AG09319 (cell line): Measurements from ENCODE around the gene CD200.
"Not testable (repeated sequence)": the region's sequence is repeated elsewhere in the genome, so short reads cannot be mapped to it uniquely, and the experiment has no call there.

Experiments
- DNase-seq: peaks from one replicate; pipeline ENCODE4 v3.0.0-alpha.2; 2010; ENCODE audit warnings: low read depth; ENCODE audit errors: extremely low read depth
- TF ChIP-seq, protein P1 (sequence below): IDR thresholded peaks from 2 replicates; pipeline ENCODE4 v1.5.1; 2011; ENCODE audit warnings: low read depth, mild to moderate bottlenecking, inconsistent platforms, low read length, moderate library complexity

CD200 gene

DNA sequence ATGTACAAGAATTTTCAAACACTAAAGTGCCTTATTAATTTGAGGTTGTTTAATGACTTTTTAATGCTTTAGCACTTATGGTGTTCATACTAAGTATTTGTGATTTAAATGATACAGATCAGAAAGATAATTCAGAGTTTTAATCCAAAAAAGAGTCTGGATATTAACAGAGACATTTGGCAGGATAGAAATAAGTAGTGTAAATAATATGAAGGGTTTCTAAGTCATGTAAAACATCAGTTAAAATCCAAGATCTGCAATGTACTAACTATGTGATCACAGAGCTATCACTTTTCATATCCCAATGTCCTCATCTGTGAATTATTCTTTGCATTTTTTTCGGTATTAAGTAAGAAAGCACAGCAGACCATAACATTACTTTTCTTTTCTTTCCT is 62.9 kb downstream of the CD200 start:
- TF ChIP-seq, protein P1, sequence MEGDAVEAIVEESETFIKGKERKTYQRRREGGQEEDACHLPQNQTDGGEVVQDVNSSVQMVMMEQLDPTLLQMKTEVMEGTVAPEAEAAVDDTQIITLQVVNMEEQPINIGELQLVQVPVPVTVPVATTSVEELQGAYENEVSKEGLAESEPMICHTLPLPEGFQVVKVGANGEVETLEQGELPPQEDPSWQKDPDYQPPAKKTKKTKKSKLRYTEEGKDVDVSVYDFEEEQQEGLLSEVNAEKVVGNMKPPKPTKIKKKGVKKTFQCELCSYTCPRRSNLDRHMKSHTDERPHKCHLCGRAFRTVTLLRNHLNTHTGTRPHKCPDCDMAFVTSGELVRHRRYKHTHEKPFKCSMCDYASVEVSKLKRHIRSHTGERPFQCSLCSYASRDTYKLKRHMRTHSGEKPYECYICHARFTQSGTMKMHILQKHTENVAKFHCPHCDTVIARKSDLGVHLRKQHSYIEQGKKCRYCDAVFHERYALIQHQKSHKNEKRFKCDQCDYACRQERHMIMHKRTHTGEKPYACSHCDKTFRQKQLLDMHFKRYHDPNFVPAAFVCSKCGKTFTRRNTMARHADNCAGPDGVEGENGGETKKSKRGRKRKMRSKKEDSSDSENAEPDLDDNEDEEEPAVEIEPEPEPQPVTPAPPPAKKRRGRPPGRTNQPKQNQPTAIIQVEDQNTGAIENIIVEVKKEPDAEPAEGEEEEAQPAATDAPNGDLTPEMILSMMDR: no peak
- no peak for DNase-seq

GRCh38 chr3:112397556-112397955 is 64.6 kb downstream of the CD200 start:
- no peak for DNase-seq
- TF ChIP-seq, protein P1: no peak

DNA sequence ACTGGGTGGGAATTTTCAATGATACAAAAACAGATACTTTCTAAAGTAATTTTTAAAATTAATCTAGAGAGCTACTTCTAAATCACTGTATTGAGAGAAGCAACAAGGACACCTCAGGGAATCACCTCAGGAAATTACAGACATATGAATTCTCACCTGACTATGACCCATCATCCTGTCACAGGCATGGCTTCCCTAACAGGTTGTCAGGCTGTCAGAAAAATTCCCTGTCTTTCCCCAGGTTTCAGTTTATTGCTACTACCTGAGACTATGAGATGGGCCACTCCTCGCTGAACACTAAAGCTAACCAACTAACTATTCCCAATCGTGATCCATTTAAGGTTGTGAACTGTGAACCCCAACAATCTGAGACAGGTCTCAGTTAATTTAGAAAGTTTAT is 66.1 kb downstream of the CD200 start:
- DNase-seq: no peak
- TF ChIP-seq, protein P1: no peak

DNA sequence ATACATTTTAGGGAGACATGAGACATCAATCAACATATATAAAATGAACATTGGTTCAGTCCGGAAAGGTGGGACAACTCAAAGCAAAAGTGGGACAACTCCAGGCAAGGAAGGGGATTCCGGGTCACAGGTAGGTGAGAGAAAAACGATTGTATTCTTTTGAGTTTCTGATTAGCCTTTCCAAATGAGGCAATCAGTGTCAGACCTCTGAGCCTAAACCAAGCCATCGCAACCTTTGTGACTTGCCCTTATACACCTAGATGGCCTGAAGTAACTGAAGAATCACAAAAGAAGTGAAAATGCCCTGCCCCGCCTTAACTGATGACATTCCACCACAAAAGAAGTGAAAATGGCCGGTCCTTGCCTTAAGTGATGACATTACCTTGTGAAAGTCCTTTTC is 66.6 kb downstream of the CD200 start:
- not testable (repeated sequence) for DNase-seq

DNA sequence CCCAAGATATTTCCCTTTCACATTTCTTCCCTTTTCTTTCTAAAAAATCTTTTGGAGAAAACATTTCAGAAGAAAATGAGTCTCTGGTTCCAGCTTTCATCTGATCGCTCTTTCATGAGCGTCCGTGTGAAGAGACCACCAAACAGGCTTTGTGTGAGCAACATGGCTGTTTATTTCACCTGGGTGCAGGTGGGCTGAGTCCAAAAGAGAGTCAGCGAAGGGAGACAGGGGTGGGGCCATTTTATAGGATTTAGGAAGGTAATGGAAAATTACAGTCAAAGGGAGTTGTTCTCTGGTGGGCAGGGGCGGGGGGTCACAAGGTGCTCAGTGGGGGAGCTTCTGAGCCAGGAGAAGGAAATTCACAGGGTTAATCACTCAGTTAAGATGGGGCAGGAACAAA is 67.4 kb downstream of the CD200 start:
- DNase-seq: not testable (repeated sequence)

DNA sequence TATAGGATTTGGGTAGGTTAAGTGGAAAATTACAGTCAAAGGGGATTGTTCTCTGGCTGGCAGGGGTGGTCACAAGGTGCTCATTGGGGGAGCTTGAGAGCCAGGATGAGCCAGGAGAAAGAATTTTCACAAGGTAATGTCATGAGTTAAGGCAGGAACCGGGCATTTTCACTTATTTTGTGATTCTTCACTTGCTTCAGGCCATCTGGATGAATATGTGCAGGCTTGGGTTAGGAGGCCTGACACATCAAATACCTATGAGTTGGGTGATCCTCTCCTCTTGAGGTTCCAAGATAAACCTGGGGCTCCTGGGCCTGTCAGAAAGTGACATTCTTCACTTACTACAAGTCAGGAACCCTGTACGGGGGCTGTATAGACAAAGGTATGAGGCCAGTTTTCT is 68.7 kb downstream of the CD200 start:
- no peak for DNase-seq
- TF ChIP-seq, protein P1: no peak

GRCh38 chr3:112403103-112403502 is 70.1 kb downstream of the CD200 start:
- no peak for DNase-seq
- TF ChIP-seq, protein P1: no peak

- DNase-seq: not testable (repeated sequence)
Measured at GRCh38 chr3:112404924-112405549, 72.1 kb downstream of the CD200 start.

GRCh38 chr3:112405845-112406244 is 72.9 kb downstream of the CD200 start:
- DNase-seq: no peak
- TF ChIP-seq, protein P1: no peak
